ENCODE results near the gene PCCA.
"Not testable (repeated sequence)": the region's sequence is repeated elsewhere in the genome, so short reads cannot be mapped to it uniquely, and the experiment has no call there.

The PCCA gene

GRCh38 chr13:100096526-100096925 is 7.6 kb downstream of the PCCA start:
- no peak for DNase-seq

GRCh38 chr13:100097821-100098220 is 8.9 kb downstream of the PCCA start:
- no peak for DNase-seq

- DNase-seq = no peak
Measured at GRCh38 chr13:100098445-100099116, 9.7 kb downstream of the PCCA start.

- DNase-seq = not testable (repeated sequence)
Measured at GRCh38 chr13:100099117-100099445, 10.2 kb downstream of the PCCA start.

GRCh38 chr13:100100115-100100879 is 11.4 kb downstream of the PCCA start:
- DNase-seq = peak in 23 of 58 donors; percentile 3 to 70 (median 17)

- no peak for DNase-seq
Measured at GRCh38 chr13:100102042-100102441, 13.1 kb downstream of the PCCA start.

GRCh38 chr13:100106005-100106404 is 17.1 kb downstream of the PCCA start:
- DNase-seq = no peak

- DNase-seq = no peak
Measured at GRCh38 chr13:100106705-100107104, 17.8 kb downstream of the PCCA start.

GRCh38 chr13:100108913-100109507 is 20.1 kb downstream of the PCCA start:
- DNase-seq = no peak

GRCh38 chr13:100110269-100110668 is 21.4 kb downstream of the PCCA start:
- no peak for DNase-seq

GRCh38 chr13:100112186-100112838 is 23.4 kb downstream of the PCCA start:
- DNase-seq = no peak

GRCh38 chr13:100115693-100116254 is 26.9 kb downstream of the PCCA start:
- DNase-seq = no peak

GRCh38 chr13:100124265-100124664 is 35.4 kb downstream of the PCCA start:
- DNase-seq = no peak

- no peak for DNase-seq
Measured at GRCh38 chr13:100125946-100126345, 37.1 kb downstream of the PCCA start.

- no peak for DNase-seq
Measured at GRCh38 chr13:100128373-100128772, 39.5 kb downstream of the PCCA start.

- DNase-seq = no peak
Measured at GRCh38 chr13:100128838-100129237, 39.9 kb downstream of the PCCA start.

- peak in 5 of 58 donors; percentile 2 to 14 (median 6) for DNase-seq
Measured at GRCh38 chr13:100129605-100130004, 40.7 kb downstream of the PCCA start.

GRCh38 chr13:100130092-100130491 is 41.2 kb downstream of the PCCA start:
- DNase-seq = peak in 23 of 58 donors; percentile 2 to 47 (median 13)

- DNase-seq = peak in 2 of 58 donors; percentile 5 to 14
Measured at GRCh38 chr13:100130930-100131511, 42.1 kb downstream of the PCCA start.

- DNase-seq = no peak
Measured at GRCh38 chr13:100131863-100132574, 43.1 kb downstream of the PCCA start.
